GM06990 (cell line): ENCODE measurements around the gene TGFBR1.

Experiments used
- DNase-seq: peaks from one replicate; pipeline ENCODE4 v3.0.0-alpha.2; 2011; ENCODE audit not compliant: insufficient read length; ENCODE audit errors: extremely low read depth
- H3K27me3 ChIP-seq: replicated peaks from 2 replicates; pipeline ENCODE4 v1.6.0; 2011; ENCODE audit warnings: low read length; ENCODE audit not compliant: control insufficient read depth, insufficient read depth
- H3K36me3 ChIP-seq: 2 replicates; pipeline ENCODE4 v1.5.1; 2011; ENCODE audit warnings: low read length; ENCODE audit not compliant: control insufficient read depth, insufficient read depth
- H3K4me3 ChIP-seq: replicated peaks from 2 replicates; pipeline ENCODE4 v1.5.1; 2011; ENCODE audit warnings: low read depth, mild to moderate bottlenecking, control low read depth, low read length
- CTCF ChIP-seq: IDR thresholded peaks from 2 replicates; pipeline ENCODE4 v1.5.1; 2011; ENCODE audit warnings: low read length, control low read depth, mild to moderate bottlenecking, inconsistent platforms; ENCODE audit not compliant: insufficient read depth, poor library complexity, severe bottlenecking

The TGFBR1 gene

GRCh38 chr9:99078717-99079116, 26.2 kb upstream of the TGFBR1 start:
- no peak for DNase-seq
- H3K4me3 ChIP-seq, result no peak overlapping the region
- no peaks in the 10 kb centered on the region for H3K27me3 ChIP-seq

DNA sequence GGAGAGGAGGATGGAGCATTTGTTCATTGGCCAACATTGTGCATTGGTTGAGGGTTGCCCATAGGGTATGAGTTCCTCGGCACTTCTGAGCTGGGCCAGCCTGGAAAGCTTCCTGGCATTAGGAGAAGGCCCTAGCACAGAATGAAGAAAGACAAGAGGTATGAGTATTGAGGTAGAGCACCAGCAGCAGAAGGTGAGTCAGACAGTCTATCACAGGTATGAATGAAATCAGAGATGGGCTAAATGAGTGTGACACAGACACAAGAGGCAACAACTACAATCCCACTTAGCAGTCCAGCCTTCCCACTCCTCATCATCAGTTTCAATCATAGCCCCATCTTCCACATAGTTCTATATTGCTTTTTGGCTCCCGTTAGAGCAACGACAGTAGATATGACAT, 25.4 kb upstream of the TGFBR1 start:
- H3K36me3 ChIP-seq, result no peaks in the 10 kb centered on the region
- no peak overlapping the region for H3K4me3 ChIP-seq
- no peak for DNase-seq
- TF ChIP-seq CTCF, result no peak
- no peaks in the 10 kb centered on the region for H3K27me3 ChIP-seq

More at GRCh38 chr9:99078717-99079116, 26.2 kb upstream of the TGFBR1 start:
- H3K36me3 ChIP-seq, result no peaks in the 10 kb centered on the region
- TF ChIP-seq CTCF, result no peak

GRCh38 chr9:99083051-99083450, 21.9 kb upstream of the TGFBR1 start:
- TF ChIP-seq CTCF, result no peak

DNA sequence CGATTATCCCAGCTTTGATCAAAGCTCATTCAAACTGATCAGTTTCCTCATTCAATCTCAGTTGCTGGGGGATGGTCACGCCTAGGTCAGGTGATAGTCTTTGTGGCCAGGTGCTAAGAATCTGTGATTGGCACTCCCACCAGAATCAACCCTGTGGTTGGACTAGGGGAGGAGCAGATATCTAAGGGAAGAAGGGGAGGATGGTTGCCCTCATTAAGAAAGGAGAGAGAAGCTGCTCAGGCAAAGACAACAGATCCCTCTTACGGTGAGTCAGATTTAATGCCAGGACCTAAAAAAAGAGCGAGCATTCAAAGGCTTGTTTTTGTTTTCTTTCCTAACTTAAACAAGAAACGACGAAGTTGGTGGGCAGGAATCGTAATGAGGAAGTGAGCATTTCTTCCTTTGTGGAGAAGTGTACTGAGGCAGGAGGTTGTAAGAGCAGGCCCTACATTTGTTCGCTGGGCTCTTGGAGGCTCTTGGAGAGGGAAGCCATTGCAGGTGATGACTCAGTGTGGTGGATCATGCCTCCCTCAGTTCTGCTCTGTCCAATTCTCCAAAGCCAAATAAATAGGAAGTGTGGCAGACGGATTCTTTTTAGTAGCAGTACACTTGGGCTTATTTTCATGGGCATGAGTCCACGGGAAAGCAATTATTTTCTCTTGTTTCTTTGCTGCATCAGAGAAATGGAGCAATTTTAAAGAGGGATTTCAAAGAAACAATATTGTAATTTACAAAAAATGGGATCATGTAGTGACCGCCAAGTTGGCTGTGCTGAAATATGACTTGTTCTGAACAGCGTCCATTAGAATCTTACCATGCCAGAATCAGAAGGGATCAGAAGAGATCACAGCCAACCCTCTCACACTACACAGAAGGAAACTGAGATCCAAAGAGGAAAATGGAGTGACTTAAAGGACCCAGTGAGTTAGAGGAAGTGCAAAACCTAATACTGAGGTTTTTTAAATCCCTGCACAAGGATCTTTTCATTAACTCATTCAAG, 18.7 kb upstream of the TGFBR1 start:
- Histone ChIP-seq H3K36me3 (no peaks in the 10 kb centered on the region), H3K27me3 (no peaks in the 10 kb centered on the region; the same call in 1 of the 2 replicates), H3K4me3 (no peak overlapping the region)
- TF ChIP-seq CTCF, result no peak
- DNase-seq, result no peak

More at GRCh38 chr9:99083051-99083450, 21.9 kb upstream of the TGFBR1 start:
- DNase-seq, result no peak
- Histone ChIP-seq H3K4me3 (no peak overlapping the region), H3K27me3 (no peaks in the 10 kb centered on the region; the same call in 1 of the 2 replicates), H3K36me3 (no peaks in the 10 kb centered on the region)

GRCh38 chr9:99087462-99087861, 17.5 kb upstream of the TGFBR1 start:
- TF ChIP-seq CTCF, result no peak
- Histone ChIP-seq H3K4me3 (no peak overlapping the region), H3K27me3 (no peaks in the 10 kb centered on the region; the same call in 1 of the 2 replicates), H3K36me3 (no peaks in the 10 kb centered on the region)
- no peak for DNase-seq
